Measurements from ENCODE around the gene ITGA3. TPM values are rescaled to one million over a fixed set of nuclear protein-coding genes. Genes with fewer than 3 reads are reported as not detected.

ITGA3 gene
- total RNA-seq, 1 donor from 2014 or later, result 212 TPM

GRCh38 chr17:50093246-50093645 lies 37.3 kb downstream of the ITGA3 start:
- ATAC-seq, result no peak
- intact Hi-C loops (cut with DNase I), result no loop called here
- Histone ChIP-seq H3K4me1 (peaks cover 11% of the 10 kb centered on the region), H3K4me3 (no peak overlapping the region), H3K27ac (no peak overlapping the region), H3K36me3 (peaks cover 32% of the 10 kb centered on the region), H3K9me3 (no peaks in the 10 kb centered on the region), H3K27me3 (no peaks in the 10 kb centered on the region)
- no peak for TF ChIP-seq CTCF (IDR thresholded peaks at IDR 0.05)
- DNase-seq, result no peak

- Histone ChIP-seq H3K36me3 (peaks cover 32% of the 10 kb centered on the region), H3K4me1 (peaks cover 11% of the 10 kb centered on the region), H3K4me3 (no peak overlapping the region), H3K27me3 (no peaks in the 10 kb centered on the region), H3K27ac (no peak overlapping the region), H3K9me3 (no peaks in the 10 kb centered on the region)
- intact Hi-C loops (cut with DNase I), result no loop called here
- no peak for DNase-seq
- no peak for ATAC-seq
- TF ChIP-seq CTCF (IDR thresholded peaks at IDR 0.05), result no peak
Observed at GRCh38 chr17:50093807-50094206, 37.9 kb downstream of the ITGA3 start.

- Histone ChIP-seq H3K4me1 (peaks cover 11% of the 10 kb centered on the region), H3K27me3 (no peaks in the 10 kb centered on the region), H3K27ac (peak overlapping the region; percentile 44), H3K4me3 (peak overlapping the region; percentile 95), H3K9me3 (no peaks in the 10 kb centered on the region), H3K36me3 (peaks cover 32% of the 10 kb centered on the region)
- peak; percentile 96 for TF ChIP-seq CTCF (IDR thresholded peaks at IDR 0.05)
- intact Hi-C loops (cut with DNase I), result no loop called here
- DNase-seq, result peak; percentile 94
- ATAC-seq, result peak; percentile 75
Observed at GRCh38 chr17:50094243-50094752, 38.4 kb downstream of the ITGA3 start.

GRCh38 chr17:50094753-50095619 lies 39.1 kb downstream of the ITGA3 start, which contains the start of gene PDK2:
Gene PDK2, plus strand, starts transcription at chr17:50095351. Its CDS starts 85 bp downstream, at chr17:50095436.
- peak within 1 kb of the TSS; percentile 87 for H3K27ac ChIP-seq
- intact Hi-C loops (cut with DNase I), result no loop called here
- H3K4me1 ChIP-seq, result peaks cover 11% of the 10 kb centered on the region
- peaks cover 29% of the 10 kb centered on the region for H3K36me3 ChIP-seq
- H3K4me3 ChIP-seq, result peak within 1 kb of the TSS; percentile 95
- DNase-seq (peak; percentile 98), ATAC-seq (peak; percentile 94)
- no peaks in the 10 kb centered on the region for H3K27me3 ChIP-seq
- TF ChIP-seq CTCF (IDR thresholded peaks at IDR 0.05), result no peak
- H3K9me3 ChIP-seq, result no peaks in the 10 kb centered on the region

- TF ChIP-seq CTCF (IDR thresholded peaks at IDR 0.05), result no peak
- no peak for ATAC-seq
- DNase-seq, result no peak
- H3K4me1 ChIP-seq, result peaks cover 13% of the 10 kb centered on the region
- peaks cover 27% of the 10 kb centered on the region for H3K36me3 ChIP-seq
- intact Hi-C loops (cut with DNase I), result no loop called here
- peak overlapping the region; percentile 95 for H3K4me3 ChIP-seq
- peak overlapping the region; percentile 87 for H3K27ac ChIP-seq
- no peaks in the 10 kb centered on the region for H3K9me3 ChIP-seq
- H3K27me3 ChIP-seq, result no peaks in the 10 kb centered on the region
Observed at GRCh38 chr17:50095626-50096037, 39.7 kb downstream of the ITGA3 start.
